ENCODE data around the gene SMAD2. TPM values are rescaled to one million over a fixed set of nuclear protein-coding genes. Genes with fewer than 3 reads are reported as not detected.

Gene SMAD2
- total and polyA plus RNA-seq, 4 donors, result 11.8 to 31.3 (median 22.8) TPM

GRCh38 chr18:47795434-47795814 lies 135.0 kb downstream of the SMAD2 start:
- TF ChIP-seq FOXA2 (IDR thresholded peaks at IDR 0.05) (no peak), HNF4A (conservative IDR thresholded peaks at IDR 0.05) (no peak), NR2F2 (IDR thresholded peaks at IDR 0.05) (no peak), JUND (IDR thresholded peaks at IDR 0.05) (no peak), RXRA (IDR thresholded peaks at IDR 0.05) (no peak), REST (IDR thresholded peaks at IDR 0.05) (no peak), ATF3 (IDR thresholded peaks at IDR 0.05) (no peak)
- TF ChIP-seq, protein P1, sequence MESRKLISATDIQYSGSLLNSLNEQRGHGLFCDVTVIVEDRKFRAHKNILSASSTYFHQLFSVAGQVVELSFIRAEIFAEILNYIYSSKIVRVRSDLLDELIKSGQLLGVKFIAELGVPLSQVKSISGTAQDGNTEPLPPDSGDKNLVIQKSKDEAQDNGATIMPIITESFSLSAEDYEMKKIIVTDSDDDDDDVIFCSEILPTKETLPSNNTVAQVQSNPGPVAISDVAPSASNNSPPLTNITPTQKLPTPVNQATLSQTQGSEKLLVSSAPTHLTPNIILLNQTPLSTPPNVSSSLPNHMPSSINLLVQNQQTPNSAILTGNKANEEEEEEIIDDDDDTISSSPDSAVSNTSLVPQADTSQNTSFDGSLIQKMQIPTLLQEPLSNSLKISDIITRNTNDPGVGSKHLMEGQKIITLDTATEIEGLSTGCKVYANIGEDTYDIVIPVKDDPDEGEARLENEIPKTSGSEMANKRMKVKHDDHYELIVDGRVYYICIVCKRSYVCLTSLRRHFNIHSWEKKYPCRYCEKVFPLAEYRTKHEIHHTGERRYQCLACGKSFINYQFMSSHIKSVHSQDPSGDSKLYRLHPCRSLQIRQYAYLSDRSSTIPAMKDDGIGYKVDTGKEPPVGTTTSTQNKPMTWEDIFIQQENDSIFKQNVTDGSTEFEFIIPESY (IDR thresholded peaks at IDR 0.05), result no peak
- no peak for DNase-seq (ENCODE audit: low spot score)
- no peaks in the 10 kb centered on the region for H3K4me1 ChIP-seq (ENCODE audit: control insufficient read depth in 4 of 4, insufficient read depth in 4 of 4, low read length in 3 of 4)
- H3K27ac ChIP-seq (ENCODE audit: low read depth in 1 of 2, low read length in 2 of 2), result no peak overlapping the region
- H3K36me3 ChIP-seq (ENCODE audit: control insufficient read depth in 4 of 4, insufficient read depth in 3 of 4, low read depth in 1 of 4, low read length in 3 of 4), result no peaks in the 10 kb centered on the region
- 54% methylated on average over 7 of the region's 7 CpGs for WGBS
- no peak overlapping the region for H3K9ac ChIP-seq (ENCODE audit: low read depth in 1 of 2, low read length in 2 of 2)
- no peak overlapping the region for H3K4me3 ChIP-seq (ENCODE audit: low read depth in 1 of 3, low read length in 3 of 3)
- H3K27me3 ChIP-seq (ENCODE audit: control insufficient read depth in 4 of 4, insufficient read depth in 4 of 4, low read length in 3 of 4), result peaks cover 0 to 2% (median 0%) of the 10 kb centered on the region in 4 donors
- H3K9me3 ChIP-seq (ENCODE audit: control insufficient read depth in 4 of 4, low read length in 3 of 4), result no peaks in the 10 kb centered on the region

- TF ChIP-seq REST (IDR thresholded peaks at IDR 0.05), result no peak
- TF ChIP-seq JUND (IDR thresholded peaks at IDR 0.05), result no peak
- no peak for TF ChIP-seq ATF3 (IDR thresholded peaks at IDR 0.05)
- no peak for TF ChIP-seq HNF4G (IDR thresholded peaks at IDR 0.05)
- TF ChIP-seq HNF4A (conservative IDR thresholded peaks at IDR 0.05), result no peak
- TF ChIP-seq, protein P1 (IDR thresholded peaks at IDR 0.05), result no peak
- TF ChIP-seq FOXA2 (IDR thresholded peaks at IDR 0.05), result no peak
- no peak for TF ChIP-seq NR2F2 (IDR thresholded peaks at IDR 0.05)
- TF ChIP-seq EGR1 (IDR thresholded peaks at IDR 0.05; ENCODE audit: low read depth in 2 of 2), result no peak
- TF ChIP-seq RAD21 (IDR thresholded peaks at IDR 0.05), result no peak
- TF ChIP-seq RXRA (IDR thresholded peaks at IDR 0.05), result no peak
- no peaks in the 10 kb centered on the region for H3K4me1 ChIP-seq (ENCODE audit: control insufficient read depth in 4 of 4, insufficient read depth in 4 of 4, low read length in 3 of 4)
- peaks cover 0 to 2% (median 0%) of the 10 kb centered on the region in 4 donors for H3K27me3 ChIP-seq (ENCODE audit: control insufficient read depth in 4 of 4, insufficient read depth in 4 of 4, low read length in 3 of 4)
- DNase-seq (ENCODE audit: low spot score), result no peak
- 60% methylated on average over 14 of the region's 14 CpGs for WGBS
- H3K4me3 ChIP-seq (ENCODE audit: low read depth in 1 of 3, low read length in 3 of 3), result no peak overlapping the region
- H3K27ac ChIP-seq (ENCODE audit: low read depth in 1 of 2, low read length in 2 of 2), result no peak overlapping the region
- H3K9ac ChIP-seq (ENCODE audit: low read depth in 1 of 2, low read length in 2 of 2), result no peak overlapping the region
- H3K9me3 ChIP-seq (ENCODE audit: control insufficient read depth in 4 of 4, low read length in 3 of 4), result no peaks in the 10 kb centered on the region
- no peaks in the 10 kb centered on the region for H3K36me3 ChIP-seq (ENCODE audit: control insufficient read depth in 4 of 4, insufficient read depth in 3 of 4, low read depth in 1 of 4, low read length in 3 of 4)
Measured at GRCh38 chr18:47794725-47795433, 135.6 kb downstream of the SMAD2 start.

Measured in liver (tissue), 9 donors.